K562 (cell line): ENCODE results near the gene TARS3. TPM values are rescaled to one million over a fixed set of nuclear protein-coding genes. Genes with fewer than 3 reads are reported as not detected.

Source experiments
- ATAC-seq: fragments of 200-7000 bp; cut with Tn5 transposase; 3 replicates; pipeline ENCODE4 v1.9.1; 2020; ENCODE audit warnings: moderate library complexity
- BruUV-seq: library from RNA; stranded (reverse); fragments of 400-500 nt; replicated peaks from 2 replicates; lab custom pipeline; 2021; lab: Mats Ljungman, UMichigan
- CTCF ChIA-PET: fragments of 300-600 bp; formaldehyde crosslinking; extraction: SDS; loops from one replicate; lab custom pipeline; 2021; ENCODE audit warnings: low intra/inter-chr PET ratio; lab: Yijun Ruan, JAX
- POLR2A ChIA-PET: fragments of 300-600, 350-650 bp; sonication (Branson Sonifier 250); formaldehyde crosslinking; extraction: SDS; loops from one replicate; lab custom pipeline; 2021; ENCODE audit warnings: antibody characterized with exemption, inconsistent platforms; lab: Yijun Ruan, JAX
- DNase-seq, 4 experiments: peaks; one replicate each; pipeline versions ENCODE4 v3.0.0 to v3.0.0-alpha.2; 2011 to 2018; ENCODE audit warnings: low spot score in 3 of 4, mixed read lengths in 3 of 4; ENCODE audit errors: extremely low read depth in 1 of 4
- FAIRE-seq: peaks from 2 replicates; lab custom pipeline; 2011; peaks lifted over from hg19 to GRCh38; lab: Jason Lieb, UNC
- H2AFZ ChIP-seq: 2 replicates; pipeline ENCODE4 v1.6.0; 2011; ENCODE audit warnings: low read depth, low read length, control low read depth, inconsistent platforms
- H3K27ac ChIP-seq: fragments of 200-600 bp; 3 replicates; pipeline ENCODE4 v1.8.0; 2011; ENCODE audit warnings: low read depth, mild to moderate bottlenecking, control low read depth, inconsistent platforms, low read length, moderate library complexity, mixed read lengths; ENCODE audit errors: extremely low read depth
- H3K27me3 ChIP-seq, 2 experiments: fragments of 300-600 bp in 1 of 2; 2 replicates in 1 of 2; 3 replicates in 1 of 2; pipeline versions ENCODE4 v1.6.0 to v1.8.0; 2011; ENCODE audit warnings: inconsistent platforms in 2 of 2, low read length in 2 of 2, mild to moderate bottlenecking in 1 of 2, mixed read lengths in 1 of 2, moderate library complexity in 1 of 2; ENCODE audit not compliant: control insufficient read depth in 2 of 2, insufficient read depth in 2 of 2
- H3K36me3 ChIP-seq: fragments of 300-600 bp; 3 replicates; pipeline ENCODE4 v1.8.0; 2011; ENCODE audit warnings: mild to moderate bottlenecking, low read length, inconsistent platforms; ENCODE audit not compliant: control insufficient read depth, insufficient read depth
- H3K4me1 ChIP-seq, 2 experiments: fragments of 200-600 bp in 1 of 2; replicated peaks in 1 of 2; 2 replicates in 1 of 2; 3 replicates in 1 of 2; pipeline versions ENCODE4 v1.5.1 to v1.8.0; 2011; ENCODE audit warnings: inconsistent platforms in 2 of 2, low read length in 2 of 2, mild to moderate bottlenecking in 1 of 2, mixed read lengths in 1 of 2, moderate library complexity in 1 of 2; ENCODE audit not compliant: control insufficient read depth in 2 of 2, insufficient read depth in 2 of 2
- H3K4me2 ChIP-seq: 2 replicates; pipeline ENCODE4 v1.6.1; 2011; ENCODE audit warnings: low read length, control low read depth, inconsistent platforms, mixed read lengths; ENCODE audit not compliant: insufficient read depth
- H3K4me3 ChIP-seq: fragments of 200-600 bp; sonication (generic), shearing (Covaris generic); 2 replicates; pipeline ENCODE4 v1.5.1; 2016; ENCODE audit warnings: control low read depth, inconsistent platforms
- H3K79me2 ChIP-seq: fragments of 200-600 bp; 3 replicates; pipeline ENCODE4 v1.8.0; 2011; ENCODE audit warnings: low read length, inconsistent platforms; ENCODE audit not compliant: control insufficient read depth, insufficient read depth
- H3K9ac ChIP-seq, 2 experiments: 2 replicates each; pipeline versions ENCODE4 v1.6.0 to v1.6.1; 2011; ENCODE audit warnings: low read depth in 2 of 2, low read length in 2 of 2, control low read depth in 1 of 2, inconsistent platforms in 1 of 2, mild to moderate bottlenecking in 1 of 2, mixed read lengths in 1 of 2; ENCODE audit not compliant: insufficient read depth in 1 of 2
- H3K9me1 ChIP-seq: one replicate; pipeline ENCODE4 v1.6.0; 2011; ENCODE audit warnings: inconsistent platforms, mild to moderate bottlenecking, low read length, moderate library complexity; ENCODE audit not compliant: control insufficient read depth, insufficient read depth
- H3K9me3 ChIP-seq: replicated peaks from 2 replicates; pipeline ENCODE4 v1.5.1; 2011; ENCODE audit warnings: low read depth, low read length, inconsistent platforms; ENCODE audit not compliant: control insufficient read depth, insufficient read depth
- H4K20me1 ChIP-seq: replicated peaks from 2 replicates; pipeline ENCODE4 v1.6.1; 2011; ENCODE audit warnings: low read length, inconsistent platforms, mixed read lengths; ENCODE audit not compliant: control insufficient read depth, insufficient read depth
- ASH1L ChIP-seq: fragments of 450-650 bp; IDR thresholded peaks from 2 replicates; pipeline ENCODE4 v1.6.1; 2018; ENCODE audit warnings: borderline replicate concordance, mild to moderate bottlenecking, low read depth; ENCODE audit not compliant: partially characterized antibody
- BDP1 ChIP-seq: IDR thresholded peaks from 3 replicates; pipeline ENCODE4 v1.6.1; 2011; ENCODE audit not compliant: insufficient read length, insufficient read depth
- BRCA1 ChIP-seq, 2 experiments: fragments of 450-650 bp in 1 of 2; sonication (generic) in 1 of 2; formaldehyde crosslinking in 1 of 2; IDR thresholded peaks; 2 replicates each; pipeline versions ENCODE4 v1.5.0 to v1.6.1; 2017 to 2020; ENCODE audit warnings: mild to moderate bottlenecking in 1 of 2, missing genetic modification reagents in 1 of 2
- BRD9 ChIP-seq: fragments of 450-650 bp; IDR thresholded peaks from 2 replicates; pipeline ENCODE4 v1.6.1; 2018; ENCODE audit warnings: low read depth; ENCODE audit not compliant: partially characterized antibody
- E2F3 ChIP-seq: fragments of 250-450 bp; sonication (Bioruptor Pico); IDR thresholded peaks from 2 replicates; pipeline ENCODE4 v1.4.0; 2020; ENCODE audit warnings: mild to moderate bottlenecking
- JUN ChIP-seq, 2 experiments: sonication (generic) in 1 of 2; formaldehyde crosslinking in 1 of 2; IDR thresholded peaks; 2 replicates each; pipeline versions ENCODE4 v1.6.1 to v1.8.0; 2012 to 2022; ENCODE audit warnings: borderline replicate concordance in 2 of 2, mild to moderate bottlenecking in 2 of 2, improper control_type of control experiment in 1 of 2, low read depth in 1 of 2, low read length in 1 of 2, missing genetic modification reagents in 1 of 2
- KAT2B ChIP-seq: IDR thresholded peaks from one replicate; pipeline ENCODE4 v1.6.1; 2012; ENCODE audit warnings: low read depth, mild to moderate bottlenecking, control low read depth, inconsistent platforms, low read length, moderate library complexity
- LARP7 ChIP-seq: fragments of 450-650 bp; IDR thresholded peaks from 2 replicates; pipeline ENCODE4 v1.6.1; 2016
- LEF1 ChIP-seq: fragments of 450-650 bp; IDR thresholded peaks from 2 replicates; pipeline ENCODE4 v1.6.1; 2016; ENCODE audit warnings: mild to moderate bottlenecking
- PML ChIP-seq: IDR thresholded peaks from 2 replicates; pipeline ENCODE4 v1.6.1; 2012; ENCODE audit warnings: low read length, inconsistent platforms
- PTTG1 ChIP-seq: fragments of 450-650 bp; IDR thresholded peaks from 2 replicates; pipeline ENCODE4 v1.6.1; 2016; ENCODE audit warnings: low read depth, mild to moderate bottlenecking, missing genetic modification characterization, missing compliant biosample characterization
- RB1 ChIP-seq: fragments of 450-650 bp; IDR thresholded peaks from 2 replicates; pipeline ENCODE4 v1.6.1; 2017; ENCODE audit warnings: low read depth, mild to moderate bottlenecking
- ZNF311 ChIP-seq: fragments of 250-450 bp; sonication (Bioruptor Pico); IDR thresholded peaks from 2 replicates; pipeline ENCODE4 v1.4.0; 2020; ENCODE audit warnings: mild to moderate bottlenecking, moderate library complexity
- ZNF431 ChIP-seq: sonication (generic); formaldehyde crosslinking; IDR thresholded peaks from 2 replicates; pipeline ENCODE4 v1.8.0; 2022; ENCODE audit warnings: mild to moderate bottlenecking, missing genetic modification reagents
- WGBS: fragments of 100-300 bp; shearing (Covaris generic); methylation state at CpG from one replicate; pipeline ENCODE4 v1.1.6; 2016; ENCODE audit warnings: low coverage, mixed read lengths; ENCODE audit not compliant: insufficient coverage; ENCODE audit errors: missing lambda C conversion rate; 5-methylcytosine and 5-hydroxymethylcytosine counted together
- in situ Hi-C: fragments of 300-500 bp; cut with MboI; formaldehyde crosslinking; loops from 4 replicates; pipeline ENCODE4 v1.15.0; 2018; ENCODE audit warnings: inconsistent platforms, mixed read lengths
- intact Hi-C: fragments of 100-400 bp; cut with micrococcal nuclease; formaldehyde crosslinking; loops from 2 replicates; pipeline ENCODE4 v1.14.2; 2022
- polyA plus RNA-seq, 8 experiments: library from polyadenylated mRNA; depleted of rRNA in 4 of 8; stranded (reverse) in 5 of 8; unstranded in 3 of 8; fragments of >200 nt; fragmentation: Nextera tagmentation in 2 of 8; fragmentation: Illumina TruSeq in 1 of 8; extraction: Ambion mirVana in 2 of 8; extraction: Trizol in 1 of 8; gene quantifications; 2 replicates each; pipeline versions ENCODE4 v1.2.1 to v1.2.3, GENCODE V29; 2011 to 2014; ENCODE audit warnings: inconsistent platforms in 1 of 8, missing spikeins in 1 of 8
- total RNA-seq, 7 experiments: library from RNA; depleted of rRNA in 6 of 7; stranded (reverse); fragments of >200 nt in 6 of 7; fragmentation: Illumina TruSeq in 2 of 7; extraction: Trizol in 2 of 7; gene quantifications; 2 replicates each; pipeline versions ENCODE4 v1.2.1 to v1.2.3, GENCODE V29; 2011 to 2021; ENCODE audit warnings: low replicate concordance in 1 of 7
- TF ChIP-seq, protein P1 (sequence below): fragments of 450-650 bp; formaldehyde crosslinking; IDR thresholded peaks from 2 replicates; pipeline ENCODE4 v1.4.0; 2022; ENCODE audit warnings: mild to moderate bottlenecking, moderate library complexity
- TF ChIP-seq, protein P2 (sequence below): fragments of 250-450 bp; sonication (Bioruptor Pico); IDR thresholded peaks from 2 replicates; pipeline ENCODE4 v1.8.0; 2021; ENCODE audit warnings: borderline replicate concordance, mild to moderate bottlenecking, moderate library complexity; ENCODE audit not compliant: poor library complexity, severe bottlenecking
- TF ChIP-seq, protein P3 (sequence below): sonication (generic); formaldehyde crosslinking; IDR thresholded peaks from 2 replicates; pipeline ENCODE4 v1.8.0; 2022; ENCODE audit warnings: mild to moderate bottlenecking, missing genetic modification reagents
- TF ChIP-seq, protein P4 (sequence below): sonication (generic); formaldehyde crosslinking; IDR thresholded peaks from 2 replicates; pipeline ENCODE4 v1.9.0; 2022; ENCODE audit warnings: mild to moderate bottlenecking, missing genetic modification reagents

The TARS3 gene
- total and polyA plus RNA-seq, 9 of the 15 experiments (the other 6 are each of a cell fraction or from before 2014, with no cell fraction given) = 2.1 to 14.7 (median 9.8) TPM

DNA sequence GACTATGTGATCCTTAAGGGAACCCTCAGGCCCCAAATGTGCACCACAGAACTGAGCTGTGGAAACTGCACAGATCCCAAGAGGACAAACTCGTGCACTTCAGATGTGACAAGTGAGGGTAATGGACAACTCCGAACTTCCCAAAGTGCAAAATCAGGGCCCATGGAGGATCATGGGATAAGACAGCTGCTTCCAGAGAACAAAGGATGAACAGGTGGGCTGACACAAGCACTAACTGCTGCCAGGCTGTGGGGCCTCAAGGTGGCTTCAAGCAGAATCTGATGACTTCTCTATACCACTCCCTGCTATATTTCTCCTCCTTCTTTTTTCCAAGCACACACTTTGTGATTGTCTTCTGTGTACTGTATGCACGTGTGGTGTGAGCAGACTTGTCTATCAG, 5.4 kb downstream of the TARS3 start (continued):
- TF ChIP-seq PTTG1 (tag) (no peak), BRD9 (no peak), ZNF431 (CRISPR knock-in tag) (no peak)
- TF ChIP-seq, protein P1, sequence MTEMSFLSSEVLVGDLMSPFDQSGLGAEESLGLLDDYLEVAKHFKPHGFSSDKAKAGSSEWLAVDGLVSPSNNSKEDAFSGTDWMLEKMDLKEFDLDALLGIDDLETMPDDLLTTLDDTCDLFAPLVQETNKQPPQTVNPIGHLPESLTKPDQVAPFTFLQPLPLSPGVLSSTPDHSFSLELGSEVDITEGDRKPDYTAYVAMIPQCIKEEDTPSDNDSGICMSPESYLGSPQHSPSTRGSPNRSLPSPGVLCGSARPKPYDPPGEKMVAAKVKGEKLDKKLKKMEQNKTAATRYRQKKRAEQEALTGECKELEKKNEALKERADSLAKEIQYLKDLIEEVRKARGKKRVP = no peak
- TF ChIP-seq, all 486 proteins: peak for 0

DNA sequence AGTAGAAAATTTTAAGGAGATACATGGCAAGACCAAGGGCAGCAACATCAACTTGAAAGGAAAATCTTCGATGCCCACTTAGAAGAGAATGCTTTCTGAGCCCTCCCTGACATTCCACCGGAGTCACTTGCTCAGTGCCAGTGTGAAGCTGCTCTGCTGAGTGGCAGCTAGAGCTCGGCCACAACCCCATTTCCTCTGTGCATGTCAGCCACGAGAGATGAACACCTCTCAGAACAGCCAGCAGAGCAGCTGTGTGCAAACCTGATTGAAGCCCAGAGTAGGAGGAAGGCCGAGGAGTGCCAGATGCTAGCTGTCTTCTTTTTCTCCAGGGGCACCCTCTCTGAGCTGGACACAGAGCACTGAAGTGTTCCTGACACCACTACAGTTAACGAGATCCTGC, 12.2 kb downstream of the TARS3 start:
- intact Hi-C loops = no loop called here

More for the DNA sequence above, 12.2 kb downstream of the TARS3 start:
- no peak overlapping the region for H3K4me2 ChIP-seq
- no peak overlapping the region for H3K4me3 ChIP-seq
- CTCF ChIA-PET = no interaction called here
- FAIRE-seq (no peak), ATAC-seq (no peak), DNase-seq (no peak)
- in situ Hi-C loops = no loop called here
- H3K27me3 ChIP-seq = no peaks in the 10 kb centered on the region
- 68% methylated on average over 6 of the region's 6 CpGs for WGBS
- H2AFZ ChIP-seq = no peak overlapping the region
- no peak overlapping the region; a peak in 1 of 4 replicates for H3K9ac ChIP-seq
- no peaks in the 10 kb centered on the region for H3K79me2 ChIP-seq
- no peak overlapping the region for H3K27ac ChIP-seq
- H3K9me1 ChIP-seq = no peaks in the 10 kb centered on the region
- H3K9me3 ChIP-seq = no peaks in the 10 kb centered on the region
- H4K20me1 ChIP-seq = no peaks in the 10 kb centered on the region
- no TSS peak for BruUV-seq
- H3K36me3 ChIP-seq = peaks cover 56% of the 10 kb centered on the region; the same call in 2 of the 3 replicates
- POLR2A ChIA-PET = interaction anchor here (1.0 kb wide), 2 partner anchors 9 to 12 kb away, joined by 3 to 5 read pairs; partner anchors contain the start of gene TARS3
- TF ChIP-seq PML (no peak), BRCA1 (IDR thresholded peaks at IDR 0.05) (no peak), BRCA1 (CRISPR knock-in tag; IDR thresholded peaks at IDR 0.05) (no peak), ZNF311 (CRISPR knock-in tag) (no peak), LARP7 (no peak), RB1 (no peak), LEF1 (no peak), BDP1 (no peak), JUN (IDR thresholded peaks at IDR 0.05; ENCODE audit: borderline replicate concordance, low read depth, low read length) (no peak), JUN (CRISPR knock-in tag; IDR thresholded peaks at IDR 0.05; ENCODE audit: borderline replicate concordance) (no peak), E2F3 (CRISPR knock-in tag) (no peak), KAT2B (no peak), ASH1L (no peak)
- TF ChIP-seq, protein P2, sequence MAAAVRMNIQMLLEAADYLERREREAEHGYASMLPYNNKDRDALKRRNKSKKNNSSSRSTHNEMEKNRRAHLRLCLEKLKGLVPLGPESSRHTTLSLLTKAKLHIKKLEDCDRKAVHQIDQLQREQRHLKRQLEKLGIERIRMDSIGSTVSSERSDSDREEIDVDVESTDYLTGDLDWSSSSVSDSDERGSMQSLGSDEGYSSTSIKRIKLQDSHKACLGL (CRISPR knock-in tag) = no peak
- TF ChIP-seq, protein P3, sequence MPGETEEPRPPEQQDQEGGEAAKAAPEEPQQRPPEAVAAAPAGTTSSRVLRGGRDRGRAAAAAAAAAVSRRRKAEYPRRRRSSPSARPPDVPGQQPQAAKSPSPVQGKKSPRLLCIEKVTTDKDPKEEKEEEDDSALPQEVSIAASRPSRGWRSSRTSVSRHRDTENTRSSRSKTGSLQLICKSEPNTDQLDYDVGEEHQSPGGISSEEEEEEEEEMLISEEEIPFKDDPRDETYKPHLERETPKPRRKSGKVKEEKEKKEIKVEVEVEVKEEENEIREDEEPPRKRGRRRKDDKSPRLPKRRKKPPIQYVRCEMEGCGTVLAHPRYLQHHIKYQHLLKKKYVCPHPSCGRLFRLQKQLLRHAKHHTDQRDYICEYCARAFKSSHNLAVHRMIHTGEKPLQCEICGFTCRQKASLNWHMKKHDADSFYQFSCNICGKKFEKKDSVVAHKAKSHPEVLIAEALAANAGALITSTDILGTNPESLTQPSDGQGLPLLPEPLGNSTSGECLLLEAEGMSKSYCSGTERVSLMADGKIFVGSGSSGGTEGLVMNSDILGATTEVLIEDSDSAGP (CRISPR knock-in tag) = no peak
- TF ChIP-seq, protein P4, sequence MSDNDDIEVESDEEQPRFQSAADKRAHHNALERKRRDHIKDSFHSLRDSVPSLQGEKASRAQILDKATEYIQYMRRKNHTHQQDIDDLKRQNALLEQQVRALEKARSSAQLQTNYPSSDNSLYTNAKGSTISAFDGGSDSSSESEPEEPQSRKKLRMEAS (CRISPR knock-in tag) = no peak
- no peaks in the 10 kb centered on the region for H3K4me1 ChIP-seq
